HG02884 (cell line): Measurements from ENCODE around the gene SPAG9.
"Not testable (repeated sequence)": the region's sequence is repeated elsewhere in the genome, so short reads cannot be mapped to it uniquely, and the experiment has no call there.

Experiments
- ATAC-seq: cut with Tn5 transposase; IDR thresholded peaks from one replicate; pipeline ENCODE4 v1.9.1; 2021; ENCODE audit warnings: mild to moderate bottlenecking, moderate library complexity; ENCODE audit not compliant: unreplicated experiment

The SPAG9 gene

GRCh38 chr17:51144266-51145022, 23.8 kb upstream of the SPAG9 start:
- ATAC-seq, result no peak

- no peak for ATAC-seq
Measured at GRCh38 chr17:51142597-51142996, 21.9 kb upstream of the SPAG9 start.

GRCh38 chr17:51135956-51136355, 15.3 kb upstream of the SPAG9 start:
- ATAC-seq, result no peak

- no peak for ATAC-seq
Measured at GRCh38 chr17:51133365-51133764, 12.7 kb upstream of the SPAG9 start.

GRCh38 chr17:51132964-51133319, 12.3 kb upstream of the SPAG9 start:
- ATAC-seq, result no peak

- ATAC-seq, result no peak
Measured at GRCh38 chr17:51128076-51128475, 7.4 kb upstream of the SPAG9 start.

- no peak for ATAC-seq
Measured at GRCh38 chr17:51124640-51125503, 4.2 kb upstream of the SPAG9 start.

- not testable (repeated sequence) for ATAC-seq
Measured at GRCh38 chr17:51122473-51123115, 1.9 kb upstream of the SPAG9 start.

GRCh38 chr17:51121620-51122472, 1.2 kb upstream of the SPAG9 start:
- ATAC-seq, result peak; percentile 42

GRCh38 chr17:51120357-51120738, 320 bp downstream of the SPAG9 start:
- ATAC-seq, result peak; percentile 32

GRCh38 chr17:51119415-51120356, 982 bp downstream of the SPAG9 start:
- ATAC-seq, result peak; percentile 16

- no peak for ATAC-seq
Measured at GRCh38 chr17:51118330-51119195, 2.1 kb downstream of the SPAG9 start.

- no peak for ATAC-seq
Measured at GRCh38 chr17:51115179-51115578, 5.5 kb downstream of the SPAG9 start.

- ATAC-seq, result not testable (repeated sequence)
Measured at GRCh38 chr17:51112303-51113222, 8.1 kb downstream of the SPAG9 start.

- ATAC-seq, result no peak
Measured at GRCh38 chr17:51107778-51108177, 12.9 kb downstream of the SPAG9 start.

GRCh38 chr17:51103451-51103850, 17.2 kb downstream of the SPAG9 start:
- ATAC-seq, result no peak

- ATAC-seq, result no peak
Measured at GRCh38 chr17:51103050-51103449, 17.6 kb downstream of the SPAG9 start.
